CD1c-positive myeloid dendritic cell (primary cell): ENCODE data around the gene FPGS.

Experiments
- DNase-seq: peaks from one replicate; pipeline ENCODE4 v3.0.0-alpha.2; 2016; ENCODE audit errors: extremely low spot score

Gene FPGS

DNA sequence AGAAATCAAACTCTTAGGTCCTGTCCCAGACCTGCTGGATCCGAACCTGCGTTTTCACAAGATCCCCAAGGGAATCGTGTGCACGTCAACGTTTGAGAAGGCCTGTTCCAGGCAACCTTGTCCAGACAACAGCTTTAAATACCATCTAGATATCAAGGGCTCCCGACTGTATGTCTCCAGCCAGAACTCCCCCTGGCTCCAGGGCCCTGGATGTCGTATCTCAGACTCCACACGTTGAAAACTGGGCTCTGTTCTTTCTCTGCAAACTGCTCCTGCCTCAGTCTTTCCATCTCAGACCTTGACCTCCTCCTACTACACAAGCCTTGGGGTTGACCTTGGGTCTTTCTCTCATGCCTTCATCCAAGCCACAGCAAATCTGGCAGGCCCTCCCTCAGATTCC lies 57.6 kb downstream of the FPGS start:
- no peak for DNase-seq

DNA sequence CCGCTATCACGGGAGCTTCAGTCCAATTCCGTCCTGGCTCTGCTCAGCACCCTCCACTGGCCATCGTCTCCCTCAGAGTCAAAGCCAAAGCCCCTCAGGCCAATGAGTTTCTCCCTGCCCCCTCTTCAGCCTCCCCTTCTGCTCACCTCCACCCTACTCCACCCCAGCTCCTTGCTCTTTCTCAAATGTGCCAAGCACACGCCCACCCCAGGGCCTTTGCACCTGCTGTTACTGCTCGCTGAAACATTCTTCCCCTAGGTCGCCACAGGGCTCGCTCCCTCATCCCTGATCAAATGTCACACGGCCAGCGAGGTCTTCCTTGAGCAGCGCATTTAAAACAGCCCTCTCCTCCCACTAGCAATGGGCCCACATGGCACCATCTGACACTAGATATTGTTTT lies 58.1 kb downstream of the FPGS start:
- no peak for DNase-seq

DNA sequence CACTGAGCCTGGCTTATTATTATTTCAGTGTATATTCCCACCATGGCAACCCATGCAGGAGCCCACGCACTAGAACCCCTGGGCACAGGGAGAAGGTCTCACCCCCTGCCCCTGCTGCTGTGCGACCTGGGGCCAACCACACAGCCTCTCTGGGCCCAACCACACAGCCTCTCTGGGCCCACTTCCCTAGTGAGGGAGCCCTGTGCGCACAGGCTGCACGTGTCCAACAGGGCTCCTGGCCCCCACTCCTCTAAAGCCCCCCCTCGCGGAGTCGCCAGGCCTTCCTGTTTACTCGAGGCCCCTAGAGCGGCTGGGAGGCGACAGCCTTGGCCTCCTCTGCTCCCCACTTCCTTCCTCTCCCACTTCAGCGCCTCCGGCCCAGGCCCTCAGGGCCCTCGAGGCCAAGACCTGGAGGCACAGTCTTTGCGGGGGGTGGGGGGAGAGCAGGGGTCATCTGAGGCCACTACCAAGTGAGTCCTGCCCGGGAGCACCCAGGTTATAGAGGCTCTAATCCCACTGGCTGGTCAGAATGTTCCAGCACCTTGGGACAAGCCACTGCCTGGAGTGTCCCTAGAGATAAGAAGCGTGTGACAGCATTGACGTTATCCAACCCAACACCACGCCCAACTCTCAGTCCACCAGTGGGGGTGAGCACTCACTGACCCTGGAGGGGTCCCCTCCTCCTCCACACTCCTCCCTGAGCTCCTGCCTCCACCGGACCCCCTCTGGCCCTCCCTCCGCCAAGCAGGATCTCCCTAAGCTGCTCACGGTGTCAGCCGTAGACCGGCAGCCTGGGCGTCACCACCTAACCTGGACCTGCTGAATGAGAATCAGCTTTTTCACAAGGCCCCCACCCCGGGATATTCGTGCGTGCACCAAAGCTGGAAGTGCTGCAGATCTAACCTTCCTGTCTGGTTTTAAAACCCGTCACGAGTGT lies 59.7 kb downstream of the FPGS start:
- peak; percentile 87 for DNase-seq

DNA sequence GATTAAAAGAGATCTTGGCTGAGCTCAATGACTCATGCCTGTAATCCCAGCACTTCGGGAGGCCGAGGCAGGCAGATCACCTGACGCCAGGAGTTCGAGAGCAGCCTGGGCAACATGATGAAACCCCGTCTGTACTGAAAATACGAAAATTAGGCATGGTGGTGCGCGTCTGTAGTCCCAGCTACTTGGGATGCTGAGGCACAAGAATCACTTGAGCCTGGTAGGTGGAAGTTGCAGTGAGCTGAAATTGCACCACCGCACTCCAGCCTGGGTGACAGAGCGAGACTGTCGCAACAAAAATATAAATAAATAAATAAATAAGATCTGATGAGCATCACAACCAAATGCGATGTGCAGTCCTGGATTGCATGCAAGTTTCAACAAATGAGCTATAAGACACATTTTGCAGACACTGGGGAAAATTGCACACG lies 60.5 kb downstream of the FPGS start:
- peak; percentile 61 for DNase-seq
